Tibial nerve (tissue), 4 donors: ENCODE data around the gene FAF2. TPM values are rescaled to one million over a fixed set of nuclear protein-coding genes. Genes with fewer than 3 reads are reported as not detected.

Experiments used
- DNase-seq, 2 donors: peaks; one replicate each; pipeline ENCODE4 v3.0.0-alpha.2; 2019; ENCODE audit warnings: low spot score in 2 of 2
- H3K27ac ChIP-seq, 4 donors: fragments of 200-600 bp; sonication (generic) in 3 of 4; one replicate each; pipeline ENCODE4 v1.5.1; 2017 to 2019; ENCODE audit warnings: mild to moderate bottlenecking in 1 of 4
- H3K27me3 ChIP-seq, 2 donors: fragments of 200-600 bp; sonication (generic) in 1 of 2; one replicate each; pipeline versions ENCODE4 v1.5.1 to v1.6.0; 2017 to 2019
- H3K36me3 ChIP-seq, 3 donors: fragments of 200-600 bp; sonication (generic); one replicate each; pipeline ENCODE4 v1.5.1; 2018 to 2019
- H3K4me1 ChIP-seq, 4 donors: fragments of 200-600 bp; sonication (generic) in 3 of 4; one replicate each; pipeline ENCODE4 v1.5.1; 2017 to 2019
- H3K4me3 ChIP-seq, 4 donors: fragments of 200-600 bp; sonication (generic) in 3 of 4; one replicate each; pipeline ENCODE4 v1.5.1; 2017 to 2019; ENCODE audit warnings: mild to moderate bottlenecking in 1 of 4, moderate library complexity in 1 of 4
- H3K9me3 ChIP-seq, 4 donors: fragments of 200-600 bp; sonication (generic) in 3 of 4; one replicate each; pipeline ENCODE4 v1.5.1; 2017 to 2019
- EP300 ChIP-seq, 2 donors: sonication (generic); formaldehyde crosslinking; IDR thresholded peaks; one replicate each; pipeline ENCODE4 v1.6.1; 2017; ENCODE audit warnings: antibody characterized with exemption in 2 of 2, mild to moderate bottlenecking in 1 of 2
- POLR2A ChIP-seq, 2 donors: fragments of 450-650 bp; IDR thresholded peaks; one replicate each; pipeline ENCODE4 v1.6.1; 2017; ENCODE audit warnings: antibody characterized with exemption in 2 of 2, mild to moderate bottlenecking in 2 of 2, moderate library complexity in 2 of 2
- WGBS, 2 donors: methylation state at CpG; one replicate each; pipeline ENCODE4 v1.1.5; 2018; 5-methylcytosine and 5-hydroxymethylcytosine counted together
- total RNA-seq, 4 donors: library from RNA; depleted of rRNA; stranded (reverse); fragments of >200 nt; gene quantifications; one replicate each; pipeline ENCODE4 v1.1.0, GENCODE V29; 2016
- TF ChIP-seq, protein P1 (sequence below), 5 experiments: fragments of 200-600 bp in 3 of 5; fragments of 450-650 bp in 2 of 5; sonication (generic) in 3 of 5; IDR thresholded peaks; one replicate each; pipeline ENCODE4 v1.5.1; 2016 to 2019; ENCODE audit warnings: antibody characterized with exemption in 5 of 5, mild to moderate bottlenecking in 3 of 5, moderate library complexity in 2 of 5

FAF2 gene
- total RNA-seq, 4 donors from 2014 or later, result 23.0 to 30.8 (median 29.4) TPM

DNA sequence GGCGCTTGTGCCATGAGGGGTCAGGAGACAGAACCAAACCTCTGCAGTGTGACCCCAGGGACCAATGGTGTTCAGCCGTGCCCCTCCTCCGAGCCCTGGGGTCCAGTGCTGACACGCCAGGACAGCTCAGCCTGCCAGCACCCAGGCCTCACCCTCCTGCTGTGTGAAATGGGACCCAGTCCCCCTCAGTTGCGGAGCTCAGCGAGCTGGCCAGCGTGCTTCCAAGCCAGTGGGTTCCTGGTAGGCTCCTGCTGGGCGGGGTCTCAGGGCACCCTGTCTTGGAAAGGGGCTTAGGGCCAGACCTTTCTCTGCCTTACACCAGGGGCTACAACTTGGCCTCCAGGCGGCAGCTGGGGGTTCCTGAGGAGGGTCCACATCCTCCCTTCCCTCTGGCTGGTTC is 84.6 kb downstream of the FAF2 start:
- 88 to 94% methylated on average over 6 to 8 of the region's 9 CpGs for WGBS, 2 donors
- peaks cover 3 to 82% (median 59%) of the 10 kb centered on the region in 4 donors for H3K4me1 ChIP-seq
- no peak for DNase-seq
- H3K9me3 ChIP-seq, result no peaks in the 10 kb centered on the region
- no peak for TF ChIP-seq POLR2A (IDR thresholded peaks at IDR 0.05)
- TF ChIP-seq EP300 (IDR thresholded peaks at IDR 0.05), result no peak
- TF ChIP-seq, protein P1, sequence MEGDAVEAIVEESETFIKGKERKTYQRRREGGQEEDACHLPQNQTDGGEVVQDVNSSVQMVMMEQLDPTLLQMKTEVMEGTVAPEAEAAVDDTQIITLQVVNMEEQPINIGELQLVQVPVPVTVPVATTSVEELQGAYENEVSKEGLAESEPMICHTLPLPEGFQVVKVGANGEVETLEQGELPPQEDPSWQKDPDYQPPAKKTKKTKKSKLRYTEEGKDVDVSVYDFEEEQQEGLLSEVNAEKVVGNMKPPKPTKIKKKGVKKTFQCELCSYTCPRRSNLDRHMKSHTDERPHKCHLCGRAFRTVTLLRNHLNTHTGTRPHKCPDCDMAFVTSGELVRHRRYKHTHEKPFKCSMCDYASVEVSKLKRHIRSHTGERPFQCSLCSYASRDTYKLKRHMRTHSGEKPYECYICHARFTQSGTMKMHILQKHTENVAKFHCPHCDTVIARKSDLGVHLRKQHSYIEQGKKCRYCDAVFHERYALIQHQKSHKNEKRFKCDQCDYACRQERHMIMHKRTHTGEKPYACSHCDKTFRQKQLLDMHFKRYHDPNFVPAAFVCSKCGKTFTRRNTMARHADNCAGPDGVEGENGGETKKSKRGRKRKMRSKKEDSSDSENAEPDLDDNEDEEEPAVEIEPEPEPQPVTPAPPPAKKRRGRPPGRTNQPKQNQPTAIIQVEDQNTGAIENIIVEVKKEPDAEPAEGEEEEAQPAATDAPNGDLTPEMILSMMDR (IDR thresholded peaks at IDR 0.05), result no peak
- no peaks in the 10 kb centered on the region for H3K27me3 ChIP-seq
- peak overlapping the region in 3 of 4 donors; percentile 98 to 99 (median 98) for H3K27ac ChIP-seq
- H3K36me3 ChIP-seq, result peaks cover 0 to 42% (median 22%) of the 10 kb centered on the region in 3 donors
- no peak overlapping the region for H3K4me3 ChIP-seq

DNA sequence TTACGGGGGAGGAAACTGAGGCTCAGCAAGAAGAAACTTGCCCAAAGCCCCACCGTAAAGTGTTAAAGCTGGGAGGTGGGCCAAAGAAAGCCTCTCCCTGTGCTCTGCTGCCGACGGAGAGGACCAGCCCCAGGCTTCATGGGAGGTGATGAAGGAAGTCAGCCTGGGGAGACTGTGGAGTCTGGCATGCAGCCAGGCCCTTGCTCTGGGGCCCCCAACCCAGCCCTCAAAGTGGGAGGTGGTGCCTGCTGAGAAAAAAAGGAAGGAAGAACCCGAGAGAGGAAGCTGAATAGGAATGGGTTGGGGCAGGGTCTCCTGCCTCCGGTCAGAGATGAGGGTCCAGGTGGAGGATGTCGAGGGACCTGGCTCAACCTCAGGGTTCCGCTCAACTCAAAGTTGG is 85.2 kb downstream of the FAF2 start:
- peaks cover 0 to 36% (median 20%) of the 10 kb centered on the region in 3 donors for H3K36me3 ChIP-seq
- H3K4me1 ChIP-seq, result peaks cover 3 to 80% (median 63%) of the 10 kb centered on the region in 4 donors
- H3K27ac ChIP-seq, result peak overlapping the region in 3 of 4 donors; percentile 98 to 99 (median 98)
- H3K27me3 ChIP-seq, result no peaks in the 10 kb centered on the region
- DNase-seq, result no peak
- no peak for TF ChIP-seq EP300 (IDR thresholded peaks at IDR 0.05)
- TF ChIP-seq POLR2A (IDR thresholded peaks at IDR 0.05), result no peak
- TF ChIP-seq, protein P1 (IDR thresholded peaks at IDR 0.05), result no peak
- WGBS, 2 donors, result 21% methylated on average over 8 of the region's 8 CpGs
- H3K9me3 ChIP-seq, result no peaks in the 10 kb centered on the region
- peak overlapping the region in 2 of 4 donors; percentile 6 to 13 for H3K4me3 ChIP-seq

DNA sequence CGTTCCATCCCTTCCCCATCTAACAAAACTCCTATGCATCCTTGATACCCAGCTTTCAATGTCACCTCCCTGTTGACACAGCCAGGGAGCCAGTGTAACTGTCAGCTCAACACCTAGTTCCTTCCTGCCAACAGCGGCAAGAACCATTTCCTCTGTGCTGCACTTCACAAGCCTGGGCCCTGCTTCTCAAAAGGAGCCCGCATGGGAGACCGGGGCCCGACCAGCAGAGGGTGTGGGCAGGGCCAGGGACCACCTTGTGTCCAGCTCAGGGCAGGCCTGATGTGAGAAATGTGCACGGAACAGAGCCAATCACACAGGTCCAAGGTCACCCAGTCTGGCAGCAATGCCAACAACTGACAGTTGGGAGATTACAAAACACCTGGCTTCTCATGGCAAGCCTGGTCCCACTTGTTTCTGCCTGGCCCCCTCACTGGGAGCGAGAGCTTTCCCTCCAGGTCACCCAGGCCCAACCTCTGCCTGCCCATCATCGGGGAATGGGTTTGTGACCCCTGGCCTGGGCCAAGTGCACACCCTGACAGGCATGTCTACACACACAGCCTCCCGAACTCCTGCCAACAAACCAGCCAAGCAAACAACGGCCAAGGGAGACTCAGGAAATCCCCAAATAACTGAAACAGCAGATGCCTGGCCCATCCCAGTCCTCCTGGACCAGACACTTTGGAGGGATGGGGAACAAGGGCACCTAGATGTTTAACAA is 85.9 kb downstream of the FAF2 start:
- peaks cover 3 to 78% (median 60%) of the 10 kb centered on the region in 4 donors for H3K4me1 ChIP-seq
- WGBS, 2 donors, result 14 to 17% methylated on average over 9 to 10 of the region's 10 CpGs
- no peak for DNase-seq
- H3K36me3 ChIP-seq, result peaks cover 0 to 30% (median 15%) of the 10 kb centered on the region in 3 donors
- no peaks in the 10 kb centered on the region for H3K27me3 ChIP-seq
- peak overlapping the region in 3 of 4 donors; percentile 98 to 99 (median 98) for H3K27ac ChIP-seq
- peak overlapping the region in 1 of 4 donors; percentile 13 for H3K4me3 ChIP-seq
- no peaks in the 10 kb centered on the region for H3K9me3 ChIP-seq
- TF ChIP-seq POLR2A (IDR thresholded peaks at IDR 0.05), result no peak
- TF ChIP-seq, protein P1 (IDR thresholded peaks at IDR 0.05), result no peak
- no peak for TF ChIP-seq EP300 (IDR thresholded peaks at IDR 0.05)

DNA sequence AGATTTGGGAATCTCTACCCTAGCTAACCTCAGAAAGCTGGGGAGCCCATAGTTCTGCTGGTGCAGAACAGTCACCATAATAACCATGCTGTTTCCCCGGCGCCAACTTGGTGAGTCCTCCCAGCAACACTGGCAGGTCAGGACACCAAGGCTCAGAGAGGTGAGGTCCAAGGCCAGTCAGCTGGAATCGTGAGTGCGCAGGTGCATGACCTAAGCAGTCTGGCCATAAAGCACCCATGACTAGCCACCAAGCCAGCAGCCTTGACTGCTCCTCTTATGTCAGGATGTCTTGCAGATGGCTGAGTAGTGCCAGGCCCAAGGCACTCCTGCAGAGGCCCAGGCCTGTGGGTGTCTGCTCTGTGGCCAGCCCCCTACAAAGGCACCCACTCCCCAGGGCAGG is 86.5 kb downstream of the FAF2 start:
- no peak for DNase-seq
- no peaks in the 10 kb centered on the region for H3K27me3 ChIP-seq
- H3K4me1 ChIP-seq, result peaks cover 3 to 72% (median 57%) of the 10 kb centered on the region in 4 donors
- 59 to 67% methylated on average over 4 of the region's 4 CpGs for WGBS, 2 donors
- H3K4me3 ChIP-seq, result peak overlapping the region in 1 of 4 donors; percentile 90
- no peaks in the 10 kb centered on the region for H3K9me3 ChIP-seq
- peak overlapping the region in 3 of 4 donors; percentile 98 to 99 (median 98) for H3K27ac ChIP-seq
- peaks cover 0 to 24% (median 10%) of the 10 kb centered on the region in 3 donors for H3K36me3 ChIP-seq
- TF ChIP-seq, protein P1 (IDR thresholded peaks at IDR 0.05), result no peak
- TF ChIP-seq EP300 (IDR thresholded peaks at IDR 0.05) (no peak), POLR2A (IDR thresholded peaks at IDR 0.05) (no peak)

DNA sequence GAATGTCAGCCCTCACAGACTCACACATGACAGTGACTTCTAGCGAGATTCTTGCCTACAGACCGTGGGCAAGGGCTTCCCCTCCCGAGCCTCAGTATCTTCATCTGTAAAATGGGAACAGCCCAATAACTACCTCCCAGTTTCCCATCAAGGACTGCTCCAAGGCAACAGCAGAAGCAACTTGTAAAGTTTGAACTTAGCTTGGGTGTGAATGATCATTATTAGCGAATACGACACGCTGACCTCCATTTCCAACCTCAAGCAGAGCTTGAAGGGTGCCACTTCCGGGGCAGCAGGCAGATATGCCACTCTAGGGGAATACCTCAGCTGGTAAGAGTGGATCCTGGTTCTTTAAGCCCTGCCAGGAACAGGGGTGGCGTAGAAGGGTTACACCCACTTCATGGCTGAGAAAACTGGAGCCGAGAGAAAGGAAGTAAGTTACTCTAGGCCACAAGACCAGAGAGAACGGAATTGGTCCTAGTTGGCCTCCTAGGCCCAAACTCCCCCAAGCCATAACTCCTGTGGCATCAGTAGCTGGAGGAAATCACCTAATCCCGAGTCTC is 87.0 kb downstream of the FAF2 start:
- Histone ChIP-seq H3K4me3 (peak overlapping the region; percentile 70 to 99 (median 94)), H3K27ac (peak overlapping the region; percentile 88 to 99 (median 98)), H3K36me3 (peaks cover 0 to 18% (median 8%) of the 10 kb centered on the region in 3 donors), H3K4me1 (peaks cover 3 to 68% (median 56%) of the 10 kb centered on the region in 4 donors), H3K9me3 (no peaks in the 10 kb centered on the region), H3K27me3 (no peaks in the 10 kb centered on the region)
- 45% methylated on average over 8 to 11 of the region's 11 CpGs for WGBS, 2 donors
- DNase-seq, result no peak
- no peak for TF ChIP-seq POLR2A (IDR thresholded peaks at IDR 0.05)
- TF ChIP-seq EP300 (IDR thresholded peaks at IDR 0.05), result peak in 1 of 2 donors; percentile 49
